OCI-LY3 (cell line): ENCODE results near the gene ORC3.

Experiments used
- H2AFZ ChIP-seq: fragments of 200-600, 300-600 bp; shearing (Covaris generic); 2 replicates; pipeline ENCODE4 v1.6.0; 2014; ENCODE audit warnings: antibody characterized with exemption, low read depth, low read length
- H3K27ac ChIP-seq: fragments of 200-600, 300-600 bp; sonication (generic); 2 replicates; pipeline ENCODE4 v1.5.1; 2014; ENCODE audit warnings: mild to moderate bottlenecking, low read length, moderate library complexity, mixed read lengths
- H3K27me3 ChIP-seq: fragments of 200-600, 300-600 bp; sonication (generic); 2 replicates; pipeline ENCODE4 v1.6.1; 2014; ENCODE audit warnings: low read depth, low read length, mixed read lengths
- H3K36me3 ChIP-seq: fragments of 200-600, 300-600 bp; sonication (generic); replicated peaks from 2 replicates; pipeline ENCODE3; 2014; ENCODE audit warnings: low read depth, low read length, mixed read lengths
- H3K4me1 ChIP-seq: fragments of 300-600, 200-600 bp; sonication (generic); 2 replicates; pipeline ENCODE4 v1.6.1; 2014; ENCODE audit warnings: low read length, mixed read lengths
- H3K4me2 ChIP-seq: fragments of 200-600, 300-600 bp; sonication (generic); 2 replicates; pipeline ENCODE4 v1.6.1; 2014; ENCODE audit warnings: low read length, mixed read lengths
- H3K4me3 ChIP-seq: fragments of 300-600, 200-600 bp; sonication (generic); 2 replicates; pipeline ENCODE4 v1.5.1; 2014; ENCODE audit warnings: antibody characterized with exemption, mild to moderate bottlenecking, low read length, moderate library complexity
- H3K79me2 ChIP-seq: fragments of 300-600, 200-600 bp; shearing (Covaris generic); 2 replicates; pipeline ENCODE4 v1.6.1; 2014; ENCODE audit warnings: mild to moderate bottlenecking, low read length, mixed read lengths
- H3K9ac ChIP-seq: fragments of 300-600, 200-600 bp; shearing (Covaris generic); 2 replicates; pipeline ENCODE4 v1.6.0; 2014; ENCODE audit warnings: mild to moderate bottlenecking, low read length, moderate library complexity
- H3K9me3 ChIP-seq: fragments of 200-600, 300-600 bp; shearing (Covaris generic); 2 replicates; pipeline ENCODE4 v1.6.1; 2014; ENCODE audit warnings: low read length, mixed read lengths; ENCODE audit not compliant: insufficient read depth
- H4K20me1 ChIP-seq: fragments of 200-600, 300-600 bp; sonication (generic); 2 replicates; pipeline ENCODE4 v1.6.1; 2016; ENCODE audit warnings: low read length, mixed read lengths; ENCODE audit not compliant: insufficient read depth
- EZH2phosphoT487 ChIP-seq: fragments of 200-600 bp; shearing (Covaris generic); IDR thresholded peaks from 2 replicates; pipeline ENCODE4 v1.6.1; 2018; ENCODE audit warnings: antibody characterized with exemption, mixed run types, low read depth
- TF ChIP-seq, protein P1 (sequence below): fragments of 200-600, 300-600 bp; sonication (generic); IDR thresholded peaks from 2 replicates; pipeline ENCODE4 v1.5.1; 2014; ENCODE audit warnings: antibody characterized with exemption, low read length, low read depth

ORC3 gene

GRCh38 chr6:87543696-87544473 is 46.0 kb upstream of the ORC3 start:
- no peaks in the 10 kb centered on the region for H3K79me2 ChIP-seq
- no peak overlapping the region for H3K4me3 ChIP-seq
- H2AFZ ChIP-seq, result no peak overlapping the region
- no peak overlapping the region for H3K9ac ChIP-seq
- H3K4me1 ChIP-seq, result no peaks in the 10 kb centered on the region
- TF ChIP-seq EZH2phosphoT487, result no peak
- TF ChIP-seq, protein P1, sequence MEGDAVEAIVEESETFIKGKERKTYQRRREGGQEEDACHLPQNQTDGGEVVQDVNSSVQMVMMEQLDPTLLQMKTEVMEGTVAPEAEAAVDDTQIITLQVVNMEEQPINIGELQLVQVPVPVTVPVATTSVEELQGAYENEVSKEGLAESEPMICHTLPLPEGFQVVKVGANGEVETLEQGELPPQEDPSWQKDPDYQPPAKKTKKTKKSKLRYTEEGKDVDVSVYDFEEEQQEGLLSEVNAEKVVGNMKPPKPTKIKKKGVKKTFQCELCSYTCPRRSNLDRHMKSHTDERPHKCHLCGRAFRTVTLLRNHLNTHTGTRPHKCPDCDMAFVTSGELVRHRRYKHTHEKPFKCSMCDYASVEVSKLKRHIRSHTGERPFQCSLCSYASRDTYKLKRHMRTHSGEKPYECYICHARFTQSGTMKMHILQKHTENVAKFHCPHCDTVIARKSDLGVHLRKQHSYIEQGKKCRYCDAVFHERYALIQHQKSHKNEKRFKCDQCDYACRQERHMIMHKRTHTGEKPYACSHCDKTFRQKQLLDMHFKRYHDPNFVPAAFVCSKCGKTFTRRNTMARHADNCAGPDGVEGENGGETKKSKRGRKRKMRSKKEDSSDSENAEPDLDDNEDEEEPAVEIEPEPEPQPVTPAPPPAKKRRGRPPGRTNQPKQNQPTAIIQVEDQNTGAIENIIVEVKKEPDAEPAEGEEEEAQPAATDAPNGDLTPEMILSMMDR, result no peak
- no peaks in the 10 kb centered on the region for H3K27me3 ChIP-seq
- no peaks in the 10 kb centered on the region for H4K20me1 ChIP-seq
- no peak overlapping the region for H3K4me2 ChIP-seq
- H3K36me3 ChIP-seq, result peaks cover 17% of the 10 kb centered on the region
- no peaks in the 10 kb centered on the region for H3K9me3 ChIP-seq
- H3K27ac ChIP-seq, result no peak overlapping the region

DNA sequence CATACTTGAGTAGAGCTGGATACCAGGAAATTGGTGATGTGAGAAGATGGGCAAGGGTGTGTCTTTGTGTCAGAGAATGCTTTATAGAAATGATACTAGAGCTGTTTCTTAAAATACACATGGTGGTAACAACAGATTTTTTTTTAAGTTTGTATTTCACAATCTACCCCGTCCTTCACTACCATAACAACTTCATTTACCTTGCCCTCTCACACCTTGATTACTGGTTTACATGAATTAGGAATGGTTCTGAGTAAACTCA is 45.5 kb upstream of the ORC3 start:
- TF ChIP-seq, protein P1, result no peak
- TF ChIP-seq EZH2phosphoT487, result no peak
- H2AFZ ChIP-seq, result no peak overlapping the region

GRCh38 chr6:87551799-87552198 is 38.1 kb upstream of the ORC3 start:
- Histone ChIP-seq H3K36me3 (peaks cover 4% of the 10 kb centered on the region), H4K20me1 (no peaks in the 10 kb centered on the region), H3K4me3 (no peak overlapping the region), H3K79me2 (no peaks in the 10 kb centered on the region), H3K4me1 (no peaks in the 10 kb centered on the region), H2AFZ (no peak overlapping the region), H3K27ac (no peak overlapping the region), H3K9me3 (no peaks in the 10 kb centered on the region), H3K4me2 (no peak overlapping the region), H3K9ac (no peak overlapping the region), H3K27me3 (no peaks in the 10 kb centered on the region)
- TF ChIP-seq, protein P1, result no peak
- TF ChIP-seq EZH2phosphoT487, result no peak

More for the DNA sequence above, 45.5 kb upstream of the ORC3 start:
- H3K79me2 ChIP-seq, result no peaks in the 10 kb centered on the region
- H3K4me1 ChIP-seq, result no peaks in the 10 kb centered on the region
- H3K36me3 ChIP-seq, result peaks cover 13% of the 10 kb centered on the region
- H4K20me1 ChIP-seq, result no peaks in the 10 kb centered on the region
- no peak overlapping the region for H3K4me3 ChIP-seq
- no peaks in the 10 kb centered on the region for H3K9me3 ChIP-seq
- no peak overlapping the region for H3K27ac ChIP-seq
- H3K27me3 ChIP-seq, result no peaks in the 10 kb centered on the region
- no peak overlapping the region for H3K4me2 ChIP-seq
- no peak overlapping the region for H3K9ac ChIP-seq

GRCh38 chr6:87553159-87553765 is 36.7 kb upstream of the ORC3 start:
- Histone ChIP-seq H3K4me1 (no peaks in the 10 kb centered on the region), H3K9me3 (no peaks in the 10 kb centered on the region), H3K4me3 (no peak overlapping the region), H3K36me3 (peaks cover 4% of the 10 kb centered on the region), H3K79me2 (no peaks in the 10 kb centered on the region), H3K4me2 (no peak overlapping the region), H3K27me3 (no peaks in the 10 kb centered on the region), H3K27ac (no peak overlapping the region), H2AFZ (no peak overlapping the region), H4K20me1 (no peaks in the 10 kb centered on the region), H3K9ac (no peak overlapping the region)
- TF ChIP-seq, protein P1, result no peak
- TF ChIP-seq EZH2phosphoT487, result no peak
